WTC11 (cell line): Measurements from ENCODE around the gene JAKMIP1. TPM values are rescaled to one million over a fixed set of nuclear protein-coding genes. Genes with fewer than 3 reads are reported as not detected.
"Not testable (repeated sequence)": the region's sequence is repeated elsewhere in the genome, so short reads cannot be mapped to it uniquely, and the experiment has no call there.

ENCODE experiments used
- ATAC-seq: fragments of 200-7000 bp; cut with Tn5 transposase; 2 replicates; pipeline ENCODE4 v1.10.0; 2021; ENCODE audit warnings: mild to moderate bottlenecking, moderate library complexity
- CTCF ChIA-PET: fragments of 300-600 bp; sonication (Branson Sonifier 250); formaldehyde crosslinking; loops from one replicate; lab custom pipeline; 2021; ENCODE audit warnings: antibody characterized with exemption; lab: Charles Lee
- POLR2A ChIA-PET: fragments of 350-600 bp; sonication (Branson Sonifier 250); formaldehyde crosslinking; loops from one replicate; lab custom pipeline; 2021; ENCODE audit warnings: antibody characterized with exemption; lab: Charles Lee
- DNase-seq: peaks from one replicate; pipeline ENCODE4 v3.0.0; 2021; ENCODE audit warnings: low spot score
- H3K27ac Mint-ChIP-seq: 2 replicates; pipeline ENCODE4 v1.8.0; 2021; ENCODE audit warnings: mixed read lengths
- H3K27me3 Mint-ChIP-seq: 2 replicates; pipeline ENCODE4 v1.8.0; 2021; ENCODE audit warnings: low read depth, mild to moderate bottlenecking, moderate library complexity, mixed read lengths
- H3K36me3 Mint-ChIP-seq: 2 replicates; pipeline ENCODE4 v1.8.0; 2021; ENCODE audit warnings: mixed read lengths
- H3K4me1 Mint-ChIP-seq: 2 replicates; pipeline ENCODE4 v1.8.0; 2022; ENCODE audit warnings: mixed read lengths
- H3K4me3 Mint-ChIP-seq: 2 replicates; pipeline ENCODE4 v1.8.0; 2021; ENCODE audit warnings: mild to moderate bottlenecking, moderate library complexity, mixed read lengths
- H3K9me3 Mint-ChIP-seq: 2 replicates; pipeline ENCODE4 v1.8.0; 2021; ENCODE audit warnings: mixed read lengths
- AFF4 ChIP-seq: sonication (generic); formaldehyde crosslinking; IDR thresholded peaks from 2 replicates; pipeline ENCODE4 v1.8.1; 2023; ENCODE audit warnings: mild to moderate bottlenecking, missing genetic modification reagents, borderline replicate concordance
- ARID4B ChIP-seq: sonication (generic); formaldehyde crosslinking; IDR thresholded peaks from 2 replicates; pipeline ENCODE4 v1.8.0; 2023; ENCODE audit warnings: missing genetic modification reagents, mild to moderate bottlenecking, borderline replicate concordance
- ATF3 ChIP-seq: sonication (generic); formaldehyde crosslinking; conservative IDR thresholded peaks from 2 replicates; pipeline ENCODE4 v1.8.1; 2022; ENCODE audit warnings: mild to moderate bottlenecking, missing genetic modification reagents
- CREM ChIP-seq: sonication (generic); formaldehyde crosslinking; IDR thresholded peaks from 2 replicates; pipeline ENCODE4 v1.8.1; 2022; ENCODE audit warnings: mild to moderate bottlenecking, missing genetic modification reagents, moderate library complexity
- E2F4 ChIP-seq: sonication (generic); formaldehyde crosslinking; IDR thresholded peaks from 2 replicates; pipeline ENCODE4 v1.8.1; 2022; ENCODE audit warnings: low read depth, mild to moderate bottlenecking, moderate library complexity, missing genetic modification reagents, borderline replicate concordance
- MYBL2 ChIP-seq: sonication (generic); formaldehyde crosslinking; IDR thresholded peaks from 2 replicates; pipeline ENCODE4 v1.8.1; 2023; ENCODE audit warnings: mild to moderate bottlenecking, moderate library complexity, missing genetic modification reagents
- NFYB ChIP-seq: sonication (generic); formaldehyde crosslinking; conservative IDR thresholded peaks from 2 replicates; pipeline ENCODE4 v1.8.0; 2022; ENCODE audit warnings: low read depth, missing genetic modification reagents
- NR1H2 ChIP-seq: sonication (generic); formaldehyde crosslinking; IDR thresholded peaks from 2 replicates; pipeline ENCODE4 v1.9.0; 2021; ENCODE audit warnings: mild to moderate bottlenecking, moderate library complexity, missing genetic modification reagents
- RELA ChIP-seq: sonication (generic); formaldehyde crosslinking; IDR thresholded peaks from 2 replicates; pipeline ENCODE4 v1.8.1; 2022; ENCODE audit warnings: missing genetic modification reagents, mild to moderate bottlenecking, borderline replicate concordance
- TEAD4 ChIP-seq: sonication (generic); formaldehyde crosslinking; IDR thresholded peaks from 2 replicates; pipeline ENCODE4 v1.8.0; 2022; ENCODE audit warnings: mild to moderate bottlenecking, missing genetic modification reagents
- TP53 ChIP-seq: sonication (generic); formaldehyde crosslinking; IDR thresholded peaks from 2 replicates; pipeline ENCODE4 v1.8.1; 2023; ENCODE audit warnings: mild to moderate bottlenecking, missing genetic modification reagents
- USF1 ChIP-seq: sonication (generic); formaldehyde crosslinking; IDR thresholded peaks from 2 replicates; pipeline ENCODE4 v1.8.0; 2022; ENCODE audit warnings: mild to moderate bottlenecking, missing genetic modification reagents
- ZNF121 ChIP-seq: sonication (generic); formaldehyde crosslinking; IDR thresholded peaks from 2 replicates; pipeline ENCODE4 v1.8.0; 2023; ENCODE audit warnings: missing genetic modification reagents
- ZNF232 ChIP-seq: sonication (generic); formaldehyde crosslinking; IDR thresholded peaks from 2 replicates; pipeline ENCODE4 v1.8.0; 2022; ENCODE audit warnings: mild to moderate bottlenecking, missing genetic modification reagents
- ZNF263 ChIP-seq: sonication (generic); formaldehyde crosslinking; IDR thresholded peaks from 2 replicates; pipeline ENCODE4 v1.8.1; 2022; ENCODE audit warnings: low read depth, mild to moderate bottlenecking, moderate library complexity, missing genetic modification reagents
- ZNF512 ChIP-seq: sonication (generic); formaldehyde crosslinking; IDR thresholded peaks from 2 replicates; pipeline ENCODE4 v1.8.1; 2022; ENCODE audit warnings: missing genetic modification reagents, borderline replicate concordance
- total RNA-seq: library from RNA; stranded (reverse); gene quantifications from 3 replicates; pipeline ENCODE4 v1.2.3, GENCODE V29; 2021
- TF ChIP-seq, protein P1 (sequence below): sonication (generic); formaldehyde crosslinking; IDR thresholded peaks from 2 replicates; pipeline ENCODE4 v1.8.1; 2023; ENCODE audit warnings: mild to moderate bottlenecking, missing genetic modification reagents, moderate library complexity
- TF ChIP-seq, protein P2 (sequence below): sonication (generic); formaldehyde crosslinking; IDR thresholded peaks from 2 replicates; pipeline ENCODE4 v1.8.0; 2022; ENCODE audit warnings: mild to moderate bottlenecking, missing genetic modification reagents

The JAKMIP1 gene
- total RNA-seq, 1 experiment from 2014 or later, result 4.0 TPM

DNA sequence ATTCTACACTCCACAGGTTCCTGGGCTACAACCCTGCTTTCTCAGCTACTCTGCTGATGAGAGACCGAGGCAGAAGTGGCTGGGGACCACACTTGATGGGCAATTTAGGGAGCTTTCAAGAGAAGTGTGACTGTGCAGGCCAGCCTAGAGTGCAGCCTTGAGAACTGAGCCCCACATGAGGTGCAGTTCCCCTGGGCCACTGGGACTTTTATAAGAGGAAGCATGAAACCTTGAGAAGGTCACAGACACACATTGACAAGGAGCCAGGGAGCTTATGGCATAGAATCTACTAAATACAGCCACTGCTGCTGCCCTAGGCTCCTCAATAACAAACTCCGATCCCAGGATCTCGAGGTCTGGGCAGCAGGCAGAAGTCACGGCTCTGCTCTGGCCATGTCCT lies 195.2 kb downstream of the JAKMIP1 start (continued):
- no peak for TF ChIP-seq E2F4 (CRISPR knock-in tag)
- no peak for TF ChIP-seq NR1H2 (CRISPR knock-in tag)
- TF ChIP-seq AFF4 (CRISPR knock-in tag), result no peak
- no peak for TF ChIP-seq ZNF263 (CRISPR knock-in tag)
- TF ChIP-seq RELA, result no peak
- TF ChIP-seq USF1, result no peak

DNA sequence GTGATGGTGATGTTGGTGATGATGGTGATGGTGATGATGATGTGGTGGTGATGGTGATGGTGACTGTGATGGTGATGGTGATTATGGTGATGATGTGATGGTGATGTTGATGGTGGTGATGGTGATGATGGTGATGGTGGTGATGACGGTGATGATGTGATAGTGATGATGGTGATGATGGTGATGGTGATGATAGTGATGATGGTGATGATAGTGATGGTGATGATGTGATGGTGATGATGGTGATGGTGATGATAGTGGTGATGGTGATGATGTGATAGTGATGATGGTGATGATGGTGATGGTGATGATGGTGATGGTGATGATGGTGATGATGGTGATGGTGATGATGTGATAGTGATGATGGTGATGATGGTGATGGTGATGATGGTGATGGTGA lies 196.9 kb downstream of the JAKMIP1 start:
- POLR2A ChIA-PET, H3K4me3 Mint-ChIP-seq, H3K9me3 Mint-ChIP-seq, H3K36me3 Mint-ChIP-seq, ATAC-seq, DNase-seq, H3K27ac Mint-ChIP-seq: not testable (repeated sequence)
- H3K4me1 Mint-ChIP-seq, result peaks cover 13% of the 10 kb centered on the region
- H3K27me3 Mint-ChIP-seq, result peaks cover 17% of the 10 kb centered on the region
- CTCF ChIA-PET, result interaction anchor here (1.0 kb wide), 1 partner anchor 328 kb away, joined by 4 read pairs; no protein-coding TSS in a partner anchor

GRCh38 chr4:6002926-6003325 lies 197.4 kb downstream of the JAKMIP1 start:
- POLR2A ChIA-PET, result no interaction called here
- CTCF ChIA-PET, result interaction anchor here (1.0 kb wide), 1 partner anchor 329 kb away, joined by 4 read pairs; no protein-coding TSS in a partner anchor
- H3K27me3 Mint-ChIP-seq, result peaks cover 15% of the 10 kb centered on the region
- no peak overlapping the region for H3K4me3 Mint-ChIP-seq
- H3K27ac Mint-ChIP-seq, result no peak overlapping the region
- DNase-seq, result no peak
- no peaks in the 10 kb centered on the region for H3K9me3 Mint-ChIP-seq
- peaks cover 12% of the 10 kb centered on the region for H3K4me1 Mint-ChIP-seq
- no peaks in the 10 kb centered on the region for H3K36me3 Mint-ChIP-seq
- TF ChIP-seq NFYB (CRISPR knock-in tag) (no peak), ZNF232 (CRISPR knock-in tag) (no peak), ATF3 (CRISPR knock-in tag) (no peak), ZNF512 (no peak), TEAD4 (no peak), ARID4B (CRISPR knock-in tag) (no peak), ZNF121 (CRISPR knock-in tag) (no peak), CREM (no peak), MYBL2 (no peak), TP53 (no peak)
- TF ChIP-seq, protein P1, sequence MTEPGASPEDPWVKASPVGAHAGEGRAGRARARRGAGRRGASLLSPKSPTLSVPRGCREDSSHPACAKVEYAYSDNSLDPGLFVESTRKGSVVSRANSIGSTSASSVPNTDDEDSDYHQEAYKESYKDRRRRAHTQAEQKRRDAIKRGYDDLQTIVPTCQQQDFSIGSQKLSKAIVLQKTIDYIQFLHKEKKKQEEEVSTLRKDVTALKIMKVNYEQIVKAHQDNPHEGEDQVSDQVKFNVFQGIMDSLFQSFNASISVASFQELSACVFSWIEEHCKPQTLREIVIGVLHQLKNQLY (CRISPR knock-in tag), result no peak
- TF ChIP-seq, protein P2, sequence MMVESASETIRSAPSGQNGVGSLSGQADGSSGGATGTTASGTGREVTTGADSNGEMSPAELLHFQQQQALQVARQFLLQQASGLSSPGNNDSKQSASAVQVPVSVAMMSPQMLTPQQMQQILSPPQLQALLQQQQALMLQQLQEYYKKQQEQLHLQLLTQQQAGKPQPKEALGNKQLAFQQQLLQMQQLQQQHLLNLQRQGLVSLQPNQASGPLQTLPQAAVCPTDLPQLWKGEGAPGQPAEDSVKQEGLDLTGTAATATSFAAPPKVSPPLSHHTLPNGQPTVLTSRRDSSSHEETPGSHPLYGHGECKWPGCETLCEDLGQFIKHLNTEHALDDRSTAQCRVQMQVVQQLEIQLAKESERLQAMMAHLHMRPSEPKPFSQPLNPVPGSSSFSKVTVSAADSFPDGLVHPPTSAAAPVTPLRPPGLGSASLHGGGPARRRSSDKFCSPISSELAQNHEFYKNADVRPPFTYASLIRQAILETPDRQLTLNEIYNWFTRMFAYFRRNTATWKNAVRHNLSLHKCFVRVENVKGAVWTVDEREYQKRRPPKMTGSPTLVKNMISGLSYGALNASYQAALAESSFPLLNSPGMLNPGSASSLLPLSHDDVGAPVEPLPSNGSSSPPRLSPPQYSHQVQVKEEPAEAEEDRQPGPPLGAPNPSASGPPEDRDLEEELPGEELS (CRISPR knock-in tag), result no peak
- ATAC-seq, result no peak
